Astrocyte of the hippocampus (primary cell): Measurements from ENCODE around the gene ARHGAP25.

Experiments
- DNase-seq: peaks from one replicate; pipeline ENCODE4 v3.0.0; 2011; ENCODE audit warnings: low read depth, low spot score

Gene ARHGAP25

DNA sequence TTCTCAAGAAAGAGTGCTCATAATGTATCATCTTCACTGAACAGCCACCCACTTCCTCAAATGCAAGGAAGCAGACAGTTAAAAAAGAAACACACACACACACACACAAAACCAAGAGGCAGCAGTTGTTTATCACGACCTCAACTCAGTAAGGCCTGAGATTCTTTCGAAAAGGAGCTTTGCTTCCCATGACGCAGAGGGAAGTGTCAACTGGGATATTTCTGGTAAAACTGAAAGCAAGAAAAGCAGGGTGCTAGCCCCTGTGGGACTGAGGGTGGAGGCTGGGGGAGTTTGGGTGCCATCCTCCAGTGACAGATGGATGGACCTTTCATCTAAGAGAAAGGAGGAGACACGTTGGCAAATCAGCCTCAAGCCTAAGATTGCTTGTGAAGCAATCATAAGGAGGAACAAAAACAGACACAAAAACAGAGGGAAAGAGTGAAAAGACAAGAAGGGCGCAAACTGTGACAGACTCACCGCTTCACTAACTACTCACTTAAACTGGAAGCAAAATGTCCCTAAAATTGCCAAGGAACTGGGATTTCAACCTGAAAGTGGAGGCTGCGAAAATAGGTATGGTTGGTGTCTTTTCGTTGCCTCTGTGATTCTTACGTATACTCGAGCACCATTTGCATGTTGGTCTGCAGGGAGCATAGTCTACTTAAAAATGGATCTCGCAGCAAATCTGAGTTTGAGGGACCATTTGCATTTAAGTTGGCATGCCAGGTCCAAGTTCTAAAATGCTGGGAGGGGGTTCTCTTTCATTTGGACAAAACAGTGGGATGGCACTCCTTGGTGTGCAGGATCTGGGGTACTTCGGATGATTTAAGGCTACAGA, at the start of gene ARHGAP25:
TSS of gene ARHGAP25 (plus strand) at position 124 of the 838 bp plus-strand sequence. CDS start at position 513, 389 bp downstream.
- DNase-seq, result no peak

DNA sequence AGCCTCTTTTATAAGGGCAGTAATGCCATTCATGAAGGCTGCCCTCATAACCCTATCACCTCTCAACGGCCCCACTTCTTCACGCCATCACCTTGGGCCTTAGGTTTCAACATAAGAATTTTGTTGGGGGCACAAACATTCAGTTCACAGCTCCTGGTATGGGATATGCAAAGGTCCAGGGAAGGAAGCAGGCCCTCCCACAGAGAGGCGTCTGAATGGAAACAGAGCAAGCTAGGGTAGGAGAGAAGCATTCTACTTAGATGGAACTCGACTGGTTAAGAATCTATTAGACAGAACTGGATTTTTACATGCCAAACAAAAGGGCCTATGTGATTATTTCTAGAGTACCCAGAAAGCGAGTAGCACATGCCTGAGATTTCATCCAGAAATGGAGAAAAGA, 48.4 kb upstream of the ARHGAP25 start:
- no peak for DNase-seq

DNA sequence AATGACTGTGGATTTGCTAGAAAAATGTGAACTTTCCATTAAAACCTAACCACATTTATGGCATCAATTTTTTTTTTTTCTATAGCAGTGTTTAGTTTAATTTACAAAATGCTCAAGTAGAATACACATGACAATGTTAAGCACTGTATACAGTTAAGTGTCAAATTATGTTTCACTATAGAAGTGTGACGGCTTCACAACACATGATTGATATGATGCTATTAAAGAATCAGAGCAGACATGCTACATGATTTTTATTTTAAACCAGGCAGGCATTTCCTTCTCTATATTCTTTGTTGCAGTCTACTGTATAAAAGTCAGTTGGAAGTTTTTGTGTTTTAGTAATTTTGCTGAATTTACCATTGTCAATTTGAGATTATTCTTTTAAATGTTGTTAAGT, 47.6 kb upstream of the ARHGAP25 start:
- DNase-seq, result no peak

DNA sequence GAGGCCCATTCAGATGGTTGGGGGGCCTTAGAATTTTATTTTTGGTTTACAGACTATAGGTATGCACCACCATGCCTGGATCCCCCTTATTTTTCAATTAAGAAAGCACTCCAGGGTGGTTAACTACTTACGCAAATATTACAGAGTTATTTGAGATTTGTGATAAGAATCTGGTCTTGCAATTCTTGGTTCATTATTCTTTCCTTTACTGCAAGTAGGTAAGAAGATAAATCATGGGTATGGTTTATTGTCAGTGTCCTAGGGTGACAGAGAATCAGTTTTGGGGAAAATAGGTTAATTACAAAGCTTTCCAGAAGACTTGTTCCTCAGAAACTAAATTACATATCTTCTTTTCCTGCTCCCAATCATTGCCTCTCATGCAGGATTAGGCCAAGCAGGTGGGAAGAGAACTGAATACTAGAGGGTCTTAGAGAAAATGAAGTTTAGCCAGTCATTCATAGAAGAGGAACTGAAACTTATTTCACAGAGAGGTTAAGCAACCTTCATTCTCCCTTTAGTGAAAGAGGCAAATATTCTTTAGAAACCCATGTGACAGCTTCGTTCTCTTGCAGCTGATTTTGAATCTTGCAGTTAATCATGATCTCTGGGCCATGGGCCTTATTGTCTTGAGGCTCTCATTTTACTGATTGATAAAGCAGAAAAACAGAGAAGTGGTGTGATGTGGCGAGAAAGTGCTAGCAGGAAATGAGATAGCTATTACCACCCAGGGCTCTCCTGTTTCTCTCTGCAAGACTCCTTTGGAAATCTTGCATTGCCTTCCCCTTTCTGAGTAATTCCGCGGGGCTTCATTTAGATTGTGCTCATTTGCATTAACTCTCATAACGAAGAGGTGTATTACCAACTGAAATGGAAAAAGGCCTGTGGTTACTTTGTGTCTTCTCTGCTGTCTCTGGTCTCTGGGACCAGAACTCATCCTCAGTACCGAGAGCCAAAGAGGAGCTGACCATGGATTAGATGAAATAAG, 44.8 kb upstream of the ARHGAP25 start:
- no peak for DNase-seq

DNA sequence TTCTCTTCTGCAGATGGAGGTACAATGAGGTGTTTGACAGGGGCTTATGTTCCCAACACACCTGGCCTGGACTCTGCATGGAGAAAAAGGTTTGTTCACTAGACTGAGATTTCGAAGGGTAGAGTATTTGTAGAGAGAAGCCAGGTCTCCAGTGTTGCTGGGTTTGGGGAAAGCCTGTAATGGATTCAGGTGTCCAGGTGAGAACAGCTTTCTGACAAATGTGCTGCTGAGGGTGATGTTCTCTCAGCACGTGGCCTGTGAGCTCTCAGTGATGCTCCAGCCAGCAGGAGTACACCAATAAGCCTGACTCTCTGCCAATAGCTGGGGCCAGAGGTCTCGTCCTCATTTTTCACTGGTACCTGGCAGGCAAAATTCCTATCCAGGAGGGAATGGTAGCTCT, 43.8 kb upstream of the ARHGAP25 start:
- no peak for DNase-seq

- no peak for DNase-seq
These were observed 42.1 kb upstream of the ARHGAP25 start for GRCh38 chr2:68692511-68692910.

GRCh38 chr2:68693951-68694350, 40.7 kb upstream of the ARHGAP25 start:
- no peak for DNase-seq

- DNase-seq, result no peak
These were observed 38.6 kb upstream of the ARHGAP25 start for GRCh38 chr2:68695971-68696370.

DNA sequence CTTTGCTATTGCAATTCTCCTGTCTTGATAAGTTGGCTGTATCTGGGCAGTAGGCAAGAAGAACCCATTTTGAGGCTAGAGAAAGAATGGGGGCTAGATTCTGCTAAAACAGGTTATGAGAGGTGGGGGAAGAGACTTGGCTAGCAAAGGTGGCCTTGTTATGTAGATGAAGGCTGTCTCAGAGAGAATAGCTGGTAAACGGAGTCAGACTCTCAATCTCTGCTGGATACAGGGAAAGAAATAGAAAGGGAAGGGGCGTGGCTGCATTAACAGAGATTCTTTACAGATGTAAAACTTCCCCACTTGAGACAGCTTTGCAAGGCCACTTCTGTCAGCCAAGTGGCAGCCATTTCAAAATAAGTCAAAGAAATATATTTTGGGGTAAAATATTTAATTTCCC, 38.1 kb upstream of the ARHGAP25 start:
- no peak for DNase-seq

GRCh38 chr2:68698567-68699377, 35.8 kb upstream of the ARHGAP25 start:
- no peak for DNase-seq

DNA sequence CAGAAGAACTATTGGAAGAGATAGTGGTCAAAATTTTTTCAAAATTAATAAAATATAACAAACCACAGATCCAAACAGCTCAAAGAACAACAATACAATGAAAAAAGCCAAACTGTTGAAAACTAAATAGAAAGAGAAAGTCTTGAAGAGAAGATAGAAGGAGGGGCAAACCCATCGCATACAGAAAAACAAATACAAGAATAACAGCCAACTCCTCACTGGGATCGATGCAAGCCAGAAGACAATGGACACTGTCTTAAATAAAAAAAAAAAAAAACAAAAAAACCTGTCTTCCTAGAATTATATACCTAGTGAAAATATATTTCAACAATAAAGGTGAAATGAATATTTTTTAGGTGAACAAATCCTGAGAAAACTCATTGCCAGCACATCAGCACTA, 34.1 kb upstream of the ARHGAP25 start:
- DNase-seq, result no peak

GRCh38 chr2:68706637-68707036, 28.0 kb upstream of the ARHGAP25 start:
- DNase-seq, result no peak

DNA sequence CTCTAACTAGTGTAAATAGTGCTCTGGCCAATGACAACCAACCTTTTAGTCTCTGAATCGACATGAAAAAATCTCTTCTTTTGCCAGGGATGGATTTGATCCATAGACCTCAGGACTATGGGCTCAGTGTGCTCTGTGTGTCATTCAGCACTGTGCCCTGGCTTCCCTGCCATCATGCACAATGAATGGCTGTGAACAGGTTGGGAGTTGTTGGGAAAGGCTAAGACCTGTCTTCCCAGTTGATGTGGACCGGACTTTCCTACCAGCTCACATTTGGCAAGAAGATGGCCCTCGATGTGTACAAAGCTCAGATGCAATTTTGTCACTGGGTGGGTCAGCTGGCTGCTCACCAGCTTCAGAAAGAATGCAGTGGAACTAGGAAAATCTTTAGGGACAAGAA, 26.0 kb upstream of the ARHGAP25 start:
- DNase-seq, result no peak

GRCh38 chr2:68709421-68709911, 25.1 kb upstream of the ARHGAP25 start:
- DNase-seq, result peak; percentile 64

DNA sequence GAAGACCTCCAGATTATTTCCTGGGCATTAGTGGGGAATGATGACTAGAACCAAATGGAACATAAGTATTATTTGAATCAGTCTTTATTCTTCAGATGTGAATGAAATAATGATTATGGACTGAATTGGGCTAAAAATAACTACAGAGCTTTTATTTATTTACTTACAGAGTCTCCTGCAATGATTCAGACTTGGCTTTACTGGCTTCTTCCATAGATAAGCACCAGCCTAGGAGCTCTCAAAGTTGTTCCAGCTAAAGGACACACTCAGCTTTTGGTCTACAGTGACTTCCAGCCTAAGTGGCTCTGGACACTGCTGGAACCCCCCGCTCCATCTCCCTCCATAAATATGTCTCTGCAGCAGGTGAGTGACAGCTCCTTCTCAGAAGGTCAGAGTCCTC, 24.3 kb upstream of the ARHGAP25 start:
- no peak for DNase-seq

GRCh38 chr2:68710756-68711155, 23.9 kb upstream of the ARHGAP25 start:
- no peak for DNase-seq

- DNase-seq, result no peak
These were observed 19.7 kb upstream of the ARHGAP25 start for GRCh38 chr2:68714866-68715265.

DNA sequence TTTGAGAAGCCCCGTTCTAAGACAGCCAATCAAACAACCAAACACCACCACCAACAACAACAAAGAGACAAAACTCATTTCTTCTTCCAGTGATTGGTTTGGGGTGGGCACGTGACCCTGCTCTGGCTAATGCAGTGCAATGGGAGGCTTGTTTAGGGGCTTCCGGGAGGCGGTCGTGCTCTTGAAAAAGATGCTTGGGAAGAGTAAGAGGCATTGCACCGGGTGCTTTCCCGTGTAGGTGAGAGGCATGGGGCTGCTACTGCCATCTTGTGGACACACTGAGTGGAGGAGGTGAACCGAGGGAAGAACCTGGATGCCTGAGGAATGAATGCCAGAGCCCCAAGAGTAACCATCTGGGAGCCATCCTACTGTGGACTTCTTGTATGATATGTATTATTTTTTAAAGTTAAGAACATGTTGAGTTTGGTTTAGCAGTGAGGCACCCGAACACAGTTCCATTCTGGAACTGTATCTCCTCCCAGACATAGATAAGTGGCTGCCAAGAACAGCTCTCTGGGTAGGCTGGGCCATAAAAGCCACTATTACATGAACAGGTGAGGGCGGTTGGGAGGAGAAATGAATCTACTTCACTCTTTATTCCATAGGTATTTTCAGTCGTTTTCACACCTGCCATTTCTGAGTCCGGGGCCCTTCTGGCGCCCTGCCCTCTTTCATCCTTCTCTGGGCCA, 19.1 kb upstream of the ARHGAP25 start:
- peak; percentile 55 for DNase-seq

- DNase-seq, result no peak
These were observed 17.9 kb upstream of the ARHGAP25 start for GRCh38 chr2:68716604-68717304.

DNA sequence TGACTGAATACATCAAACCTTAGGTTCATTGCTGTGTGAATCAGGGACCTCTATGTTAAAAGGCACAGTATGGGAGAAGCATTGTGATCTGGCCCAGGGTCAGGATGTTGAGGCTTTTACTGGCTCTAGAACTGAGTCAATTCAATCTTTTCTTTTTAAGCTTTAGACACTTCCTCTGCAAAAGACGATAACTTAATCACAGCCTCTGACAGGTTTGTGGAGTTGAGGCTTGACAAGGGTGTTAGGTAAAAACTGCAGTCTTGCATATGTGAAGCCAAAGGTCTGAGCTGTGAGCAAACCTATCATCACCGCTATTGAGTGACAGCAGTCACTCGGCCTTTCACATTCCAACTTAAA, 17.3 kb upstream of the ARHGAP25 start:
- DNase-seq, result no peak
